Glutamatergic neuron (in vitro differentiated cells): ENCODE measurements around the gene TAF1L. TPM values are rescaled to one million over a fixed set of nuclear protein-coding genes. Genes with fewer than 3 reads are reported as not detected.

Source experiments
- DNase-seq: peaks from one replicate; pipeline ENCODE4 v3.0.0; 2022
- H3K27ac Mint-ChIP-seq: one replicate; pipeline ENCODE4 v1.8.0; 2020; ENCODE audit warnings: mild to moderate bottlenecking, mixed read lengths, inconsistent platforms; ENCODE audit not compliant: unreplicated experiment
- H3K27me3 Mint-ChIP-seq: one replicate; pipeline ENCODE4 v1.8.0; 2020; ENCODE audit warnings: mild to moderate bottlenecking, moderate library complexity, mixed read lengths, inconsistent platforms; ENCODE audit not compliant: unreplicated experiment
- H3K36me3 Mint-ChIP-seq: one replicate; pipeline ENCODE4 v1.8.0; 2020; ENCODE audit warnings: mild to moderate bottlenecking, mixed read lengths, inconsistent platforms; ENCODE audit not compliant: unreplicated experiment
- H3K4me1 Mint-ChIP-seq: one replicate; pipeline ENCODE4 v1.8.0; 2020; ENCODE audit warnings: mild to moderate bottlenecking, low read depth, mixed read lengths, inconsistent platforms; ENCODE audit not compliant: unreplicated experiment
- H3K4me3 Mint-ChIP-seq: one replicate; pipeline ENCODE4 v1.8.0; 2020; ENCODE audit warnings: mild to moderate bottlenecking, mixed read lengths, inconsistent platforms; ENCODE audit not compliant: unreplicated experiment
- H3K9me3 Mint-ChIP-seq: one replicate; pipeline ENCODE4 v1.8.0; 2020; ENCODE audit warnings: mild to moderate bottlenecking, moderate library complexity, mixed read lengths, inconsistent platforms; ENCODE audit not compliant: unreplicated experiment
- CTCF ChIP-seq: fragments of 200-600 bp; sonication (generic); IDR thresholded peaks from one replicate; pipeline ENCODE4 v1.5.0; 2021; ENCODE audit not compliant: partially characterized antibody, unreplicated experiment
- long read RNA-seq: library from polyadenylated mRNA; unstranded; transcript quantifications from one replicate; pipeline ENCODE4 v2.0.0, GENCODE V29; 2020; ENCODE audit not compliant: unreplicated experiment
- total RNA-seq: library from RNA; stranded (reverse); fragmentation: NEBNext Ultra II Directional; extraction: Animal tissue kit (Norgen Biotek cat#: 25700); gene quantifications from one replicate; pipeline ENCODE4 v1.2.1, GENCODE V29; 2021; ENCODE audit not compliant: unreplicated experiment

Gene TAF1L
- total RNA-seq: not detected
- long read RNA-seq: 0 reads

DNA sequence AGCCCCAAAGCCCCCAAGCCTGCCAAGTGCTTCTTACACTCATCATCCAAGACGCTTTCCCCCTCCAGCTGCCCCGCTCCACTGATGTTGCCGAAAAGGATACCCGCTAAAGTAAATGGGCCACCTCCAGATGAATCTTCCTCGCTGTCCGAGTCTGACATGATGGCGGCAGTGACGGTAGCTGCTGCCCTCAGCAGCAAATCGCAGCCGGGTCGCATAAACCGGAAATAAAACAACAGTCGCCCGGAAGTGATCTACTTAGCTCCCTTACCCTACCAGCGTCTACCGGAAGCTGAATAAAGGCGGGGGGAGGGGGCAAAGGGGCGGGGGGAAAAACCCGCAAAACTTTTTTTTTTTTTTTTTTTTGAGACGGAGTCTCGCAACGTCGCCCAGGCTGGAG, at the start of gene TAF1L:
Gene TAF1L, minus strand, starts transcription at position 308 of the 400 bp plus-strand sequence. Its CDS starts 90 bp downstream, at position 218.
- peaks cover 1% of the 10 kb centered on the region for H3K27me3 Mint-ChIP-seq
- no peaks in the 10 kb centered on the region for H3K9me3 Mint-ChIP-seq
- no peak within 1 kb of the TSS for H3K4me3 Mint-ChIP-seq
- no peaks in the 10 kb centered on the region for H3K36me3 Mint-ChIP-seq
- H3K27ac Mint-ChIP-seq: no peak within 1 kb of the TSS
- H3K4me1 Mint-ChIP-seq: no peaks in the 10 kb centered on the region
- TF ChIP-seq CTCF: no peak
- DNase-seq: no peak

- no peaks in the 10 kb centered on the region for H3K27me3 Mint-ChIP-seq
- no peak for TF ChIP-seq CTCF
- H3K36me3 Mint-ChIP-seq: peaks cover 12% of the 10 kb centered on the region
- no peaks in the 10 kb centered on the region for H3K4me1 Mint-ChIP-seq
- no peak overlapping the region for H3K4me3 Mint-ChIP-seq
- no peak overlapping the region for H3K27ac Mint-ChIP-seq
- DNase-seq: no peak
- peaks cover 7% of the 10 kb centered on the region for H3K9me3 Mint-ChIP-seq
These were observed 46.3 kb upstream of the TAF1L start for GRCh38 chr9:32681751-32682150.

GRCh38 chr9:32677931-32678330, 42.5 kb upstream of the TAF1L start:
- Mint-ChIP-seq H3K27ac (no peak overlapping the region), H3K9me3 (peaks cover 4% of the 10 kb centered on the region), H3K4me3 (no peak overlapping the region), H3K4me1 (no peaks in the 10 kb centered on the region), H3K27me3 (no peaks in the 10 kb centered on the region), H3K36me3 (peaks cover 7% of the 10 kb centered on the region)
- DNase-seq: no peak
- no peak for TF ChIP-seq CTCF

DNA sequence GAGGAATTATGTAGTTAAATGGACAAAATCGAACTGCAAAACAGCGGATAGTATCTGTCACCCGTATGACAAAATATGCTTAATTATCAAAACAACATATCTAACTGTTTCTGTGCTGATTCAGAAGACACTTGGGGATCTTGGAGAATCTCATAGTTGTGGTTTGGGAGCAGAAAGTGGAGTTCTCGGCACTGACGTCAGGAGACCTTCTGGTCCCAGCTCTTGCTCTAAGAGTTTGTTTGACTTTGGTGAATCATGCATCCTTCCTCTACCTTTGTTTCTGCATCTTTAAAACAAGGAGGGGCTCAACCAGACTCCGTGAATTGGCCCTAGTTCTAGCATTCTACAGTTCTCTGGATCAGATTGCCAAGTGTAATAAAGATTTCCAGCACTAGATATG, 37.0 kb upstream of the TAF1L start:
- H3K36me3 Mint-ChIP-seq: no peaks in the 10 kb centered on the region
- H3K9me3 Mint-ChIP-seq: peaks cover 2% of the 10 kb centered on the region
- no peak for TF ChIP-seq CTCF
- H3K4me1 Mint-ChIP-seq: no peaks in the 10 kb centered on the region
- no peak for DNase-seq
- H3K4me3 Mint-ChIP-seq: no peak overlapping the region
- no peaks in the 10 kb centered on the region for H3K27me3 Mint-ChIP-seq
- no peak overlapping the region for H3K27ac Mint-ChIP-seq

DNA sequence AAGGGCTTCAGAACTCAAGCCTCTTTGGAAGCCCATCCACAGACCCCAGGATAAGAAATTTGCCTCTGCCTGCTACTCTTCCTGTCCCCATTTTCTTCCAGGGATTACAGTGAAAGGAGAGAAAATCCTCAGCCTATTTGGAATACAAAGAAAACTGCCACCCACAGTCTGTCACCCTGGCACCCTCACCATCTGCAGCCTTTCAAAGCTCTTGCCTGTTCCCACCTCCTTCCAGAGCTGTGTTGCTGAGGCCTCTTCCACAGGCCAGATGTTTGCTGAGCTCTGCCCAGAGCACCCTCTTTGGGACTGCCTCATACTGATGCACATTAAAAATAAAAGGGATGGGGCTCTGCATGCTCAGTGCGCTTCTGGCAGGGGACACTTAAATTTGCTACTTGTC, 35.9 kb upstream of the TAF1L start:
- no peaks in the 10 kb centered on the region for H3K36me3 Mint-ChIP-seq
- no peak for TF ChIP-seq CTCF
- H3K9me3 Mint-ChIP-seq: no peaks in the 10 kb centered on the region
- DNase-seq: no peak
- H3K27me3 Mint-ChIP-seq: no peaks in the 10 kb centered on the region
- no peak overlapping the region for H3K27ac Mint-ChIP-seq
- no peak overlapping the region for H3K4me3 Mint-ChIP-seq
- no peaks in the 10 kb centered on the region for H3K4me1 Mint-ChIP-seq
